ENCODE results near the gene ARHGEF12.
A peak's percentile ranks its signal among the peaks of the same experiment; 100 is the strongest.

The ARHGEF12 gene

DNA sequence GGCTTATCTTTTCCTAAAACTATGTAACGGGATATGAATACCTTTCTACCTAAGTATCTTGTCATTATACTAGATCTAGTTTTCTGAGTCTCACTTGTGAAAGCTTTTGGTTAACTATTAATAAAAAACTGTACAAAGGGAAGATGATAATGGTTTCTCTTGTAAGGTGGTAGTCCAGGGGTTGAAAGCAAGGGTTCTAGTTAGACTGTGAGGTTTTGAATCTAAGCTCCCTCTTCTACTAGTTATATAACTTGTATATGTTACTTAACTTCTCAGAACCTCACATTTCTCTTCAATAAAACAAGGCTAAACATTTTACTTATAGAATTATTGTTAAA is 54.3 kb downstream of the ARHGEF12 start:
- DNase-seq = no peak

GRCh38 chr11:120391292-120391691 is 55.1 kb downstream of the ARHGEF12 start:
- no peak for DNase-seq

GRCh38 chr11:120391854-120392253 is 55.6 kb downstream of the ARHGEF12 start:
- no peak for DNase-seq

GRCh38 chr11:120392314-120392713 is 56.1 kb downstream of the ARHGEF12 start:
- no peak for DNase-seq

GRCh38 chr11:120392793-120393192 is 56.6 kb downstream of the ARHGEF12 start:
- DNase-seq = no peak

DNA sequence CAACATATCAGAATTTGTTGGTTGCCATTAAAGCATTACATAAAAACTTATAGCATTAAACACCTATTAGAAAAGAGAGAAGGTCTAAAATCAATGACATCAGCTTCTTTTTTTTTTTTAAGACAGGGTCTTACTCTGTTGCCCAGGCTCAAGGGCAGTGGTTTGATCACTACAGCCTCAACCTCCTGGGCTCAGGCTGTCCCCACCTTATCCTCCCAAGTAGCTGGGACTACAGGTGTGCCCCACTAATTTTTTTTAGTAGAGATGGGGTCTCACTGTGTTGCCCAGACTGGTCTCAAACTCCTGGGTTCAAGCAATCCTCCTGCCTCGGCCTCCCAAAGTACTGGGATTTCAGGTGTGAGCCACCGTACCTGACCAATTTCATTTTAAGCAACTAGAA is 57.9 kb downstream of the ARHGEF12 start:
- DNase-seq = no peak

GRCh38 chr11:120395778-120396177 is 59.6 kb downstream of the ARHGEF12 start:
- DNase-seq = no peak

DNA sequence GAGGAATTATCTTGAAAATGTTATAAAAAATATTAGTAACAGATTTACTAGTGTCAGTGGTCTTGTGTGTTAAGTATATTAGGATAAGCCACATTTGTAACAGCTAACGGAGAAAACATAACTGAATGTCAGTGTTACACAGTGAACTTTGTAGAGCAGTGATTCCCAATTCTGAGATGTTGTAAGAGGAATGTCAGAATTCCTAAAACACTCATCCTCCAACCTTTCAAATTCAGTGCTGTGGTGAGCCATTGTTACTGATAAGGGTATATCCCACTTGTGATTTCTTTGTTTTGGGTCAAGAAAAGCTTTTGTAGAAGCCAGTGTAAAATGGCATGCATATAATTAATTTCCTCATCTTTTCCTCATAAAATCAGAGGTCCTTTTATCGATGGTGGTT is 61.9 kb downstream of the ARHGEF12 start:
- DNase-seq = no peak

DNA sequence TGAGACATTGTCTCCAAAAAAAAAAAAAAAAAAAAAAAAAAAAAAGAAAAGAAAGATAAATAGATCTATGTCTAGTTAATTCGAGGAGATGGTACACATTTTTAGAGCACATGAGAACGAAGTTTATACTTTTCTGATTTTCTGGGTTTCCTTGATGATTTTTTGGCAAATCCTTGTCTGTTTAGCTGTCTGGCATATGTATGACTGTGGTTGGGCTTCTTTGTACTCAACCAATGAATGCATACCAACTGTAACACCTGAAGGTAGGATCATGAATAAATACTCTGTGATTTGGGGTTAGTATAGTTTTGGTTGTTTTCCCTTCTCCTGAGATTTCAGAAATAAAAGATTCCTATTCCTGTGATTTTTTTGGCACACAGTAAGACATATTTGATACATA is 63.1 kb downstream of the ARHGEF12 start:
- DNase-seq = no peak

DNA sequence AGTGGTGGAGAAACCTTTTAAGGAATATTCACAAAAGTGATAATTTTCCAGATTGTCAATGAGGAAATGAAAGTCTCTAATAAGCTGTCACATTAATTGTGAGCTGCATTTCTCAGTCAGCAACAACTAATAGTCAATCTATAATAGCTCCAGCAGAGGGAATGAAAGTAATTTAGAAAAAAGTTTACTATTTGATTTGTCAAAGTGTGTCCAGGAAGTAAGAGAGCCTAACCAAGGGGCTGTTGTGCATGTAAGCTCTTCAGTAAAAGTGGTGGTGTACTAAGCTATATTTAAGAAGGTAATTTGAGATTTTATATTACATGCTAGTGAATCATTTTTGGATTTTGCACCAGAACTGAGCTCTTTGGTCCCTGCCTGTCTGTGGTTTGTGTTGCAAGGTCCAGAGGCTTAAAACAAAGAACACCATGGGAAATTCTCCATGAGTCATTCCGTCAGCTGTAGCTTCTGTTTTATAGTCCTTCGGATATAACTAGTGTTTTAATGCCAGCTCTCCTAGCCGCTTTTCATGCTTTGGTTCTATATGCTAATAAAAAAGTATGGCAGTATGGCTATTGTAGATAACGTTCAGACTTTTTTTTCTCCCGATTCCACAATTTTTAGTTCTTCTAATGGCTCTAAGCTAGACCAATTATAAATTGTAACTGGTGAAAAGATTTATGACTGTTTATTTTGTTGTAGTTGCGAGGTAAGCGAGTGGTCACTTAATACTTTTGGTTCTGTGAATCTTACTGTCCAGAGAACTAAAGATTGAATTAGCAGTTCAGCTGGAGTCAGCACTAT is 64.6 kb downstream of the ARHGEF12 start:
- no peak for DNase-seq

DNA sequence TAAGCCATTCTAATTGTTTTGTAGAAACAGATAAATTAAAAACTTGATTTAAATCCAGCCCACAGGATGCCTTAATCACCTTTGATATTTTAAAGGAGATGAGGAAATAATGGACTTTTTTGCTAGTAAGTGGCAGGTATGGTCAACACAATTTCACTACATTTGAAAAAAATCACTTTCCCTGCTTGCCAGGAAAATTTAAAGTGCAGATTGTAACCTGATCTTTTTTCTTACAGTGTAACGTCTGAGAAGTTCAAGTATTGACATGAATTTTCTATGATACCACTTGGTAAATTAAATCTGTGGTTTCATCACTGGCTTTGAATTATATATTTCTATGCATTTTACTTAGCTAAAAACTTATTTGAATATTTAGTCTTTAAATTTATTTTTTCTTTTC is 65.3 kb downstream of the ARHGEF12 start:
- DNase-seq = no peak

- DNase-seq = no peak
These were observed 67.8 kb downstream of the ARHGEF12 start for GRCh38 chr11:120403966-120404365.

DNA sequence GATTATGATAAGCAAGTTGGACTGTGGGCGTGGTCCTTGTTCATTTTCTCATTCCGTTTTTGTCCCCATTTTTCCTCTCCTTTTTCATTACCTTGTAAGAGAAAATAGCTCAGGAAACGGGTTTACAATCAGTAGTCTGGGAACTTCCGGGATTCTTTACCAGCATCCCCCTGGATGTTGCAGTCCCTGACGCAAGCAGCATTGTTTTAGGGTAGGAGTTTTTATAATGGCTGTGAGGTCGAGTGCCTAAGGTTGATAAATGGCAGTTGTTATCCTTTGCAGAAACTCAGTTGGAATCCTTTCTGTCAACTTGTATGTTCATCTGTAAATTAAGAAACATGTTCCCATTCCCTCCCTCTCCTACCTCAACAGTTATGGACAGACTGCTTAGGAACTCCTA is 68.3 kb downstream of the ARHGEF12 start:
- no peak for DNase-seq

DNA sequence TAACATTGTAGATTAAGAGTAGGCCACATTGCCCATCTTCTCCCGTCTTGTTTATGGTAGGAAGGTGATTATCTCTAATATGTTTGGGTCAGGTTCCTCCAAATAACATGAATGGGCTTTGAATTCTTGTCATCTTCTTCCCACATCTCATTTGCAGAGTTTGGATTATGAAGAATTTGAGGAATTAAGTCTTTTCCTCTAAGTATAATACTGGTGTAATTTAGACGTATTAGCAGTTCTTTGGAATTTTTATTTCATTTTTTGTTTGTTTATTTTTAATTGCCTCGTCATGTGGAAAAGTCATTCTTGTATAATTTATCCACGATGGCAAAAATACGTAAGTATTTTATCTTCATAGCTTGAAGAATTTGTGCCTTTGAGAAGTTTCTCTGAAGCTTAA is 73.4 kb downstream of the ARHGEF12 start:
- DNase-seq = no peak

- no peak for DNase-seq
These were observed 74.6 kb downstream of the ARHGEF12 start for GRCh38 chr11:120410622-120411380.

DNA sequence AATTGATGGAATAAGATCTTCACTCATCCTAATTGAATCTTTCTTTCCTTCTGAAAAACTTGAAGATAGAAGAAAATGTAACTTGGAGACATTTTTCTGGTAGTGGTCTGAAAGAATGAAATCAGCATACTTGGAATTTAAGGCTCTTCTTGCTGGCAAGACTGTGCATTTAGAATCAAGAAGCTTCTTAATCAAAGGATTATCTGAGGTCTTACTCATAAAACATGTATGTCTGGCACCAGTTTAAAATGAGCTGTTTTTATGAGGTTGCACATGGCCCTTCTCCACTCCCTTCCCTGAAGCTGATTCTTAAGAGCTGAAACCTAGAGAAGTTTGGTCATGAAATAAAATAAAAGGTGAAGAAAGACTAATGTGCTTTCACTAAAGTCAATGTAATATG is 77.3 kb downstream of the ARHGEF12 start:
- no peak for DNase-seq

GRCh38 chr11:120420572-120420971 is 84.4 kb downstream of the ARHGEF12 start:
- no peak for DNase-seq

- DNase-seq = no peak
These were observed 88.2 kb downstream of the ARHGEF12 start for GRCh38 chr11:120424185-120424969.

DNA sequence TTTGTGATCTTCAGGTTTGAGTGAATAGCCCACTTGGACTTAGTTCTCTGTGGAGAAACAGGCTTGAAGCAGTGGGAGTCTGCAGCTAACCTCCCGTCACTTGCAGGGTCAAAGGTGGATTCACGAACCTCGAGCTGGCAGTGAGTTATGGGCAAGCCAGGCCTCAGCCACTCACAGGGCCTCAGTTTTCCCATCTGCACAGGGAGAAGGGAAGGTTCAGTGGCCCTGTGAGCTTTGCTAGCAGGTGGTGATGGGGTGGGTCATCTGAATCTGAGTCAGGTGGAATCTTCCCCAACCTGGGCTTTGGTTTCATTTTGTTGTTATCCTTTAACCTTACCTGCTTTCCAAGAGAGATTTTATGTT is 88.7 kb downstream of the ARHGEF12 start:
- DNase-seq = no peak

DNA sequence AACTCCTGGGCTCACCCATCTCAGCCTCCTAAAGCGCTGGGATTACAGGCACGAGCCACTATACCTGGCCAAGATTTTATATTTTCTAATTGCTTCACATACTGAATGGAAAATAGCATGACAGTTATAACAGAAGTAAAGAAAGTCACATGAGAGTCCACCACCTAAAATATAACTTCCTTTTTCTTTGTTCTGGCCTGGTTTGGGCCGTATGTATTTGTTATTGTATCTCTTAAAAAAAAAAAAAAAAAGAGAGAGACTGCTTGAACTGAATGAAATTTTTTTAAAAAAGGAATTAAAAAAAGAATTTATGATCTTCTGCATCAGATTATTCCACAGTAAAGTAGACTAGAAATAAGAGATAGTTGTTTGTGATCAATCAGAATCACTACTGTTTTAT is 89.3 kb downstream of the ARHGEF12 start:
- DNase-seq = no peak

- no peak for DNase-seq
These were observed 93.9 kb downstream of the ARHGEF12 start for GRCh38 chr11:120430146-120430545.

DNA sequence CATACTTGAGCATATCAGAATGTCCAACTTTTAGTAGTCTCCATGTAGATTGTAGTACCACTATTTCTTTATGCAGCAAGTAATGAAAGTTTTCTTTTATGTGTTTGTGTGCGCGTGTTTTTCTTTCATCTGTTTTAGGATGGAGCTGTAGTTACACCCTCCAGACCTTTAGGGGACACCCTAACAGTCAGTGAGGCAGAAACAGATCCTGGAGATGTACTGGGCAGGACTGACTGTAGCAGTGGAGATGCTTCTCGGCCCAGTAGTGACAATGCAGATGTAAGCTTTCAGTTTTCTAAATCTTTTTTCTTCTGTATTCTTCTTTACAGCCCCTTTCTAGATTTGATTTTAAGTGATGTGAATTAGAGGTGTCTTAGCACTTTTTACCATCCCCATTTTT is 95.4 kb downstream of the ARHGEF12 start:
- DNase-seq = no peak

DNA sequence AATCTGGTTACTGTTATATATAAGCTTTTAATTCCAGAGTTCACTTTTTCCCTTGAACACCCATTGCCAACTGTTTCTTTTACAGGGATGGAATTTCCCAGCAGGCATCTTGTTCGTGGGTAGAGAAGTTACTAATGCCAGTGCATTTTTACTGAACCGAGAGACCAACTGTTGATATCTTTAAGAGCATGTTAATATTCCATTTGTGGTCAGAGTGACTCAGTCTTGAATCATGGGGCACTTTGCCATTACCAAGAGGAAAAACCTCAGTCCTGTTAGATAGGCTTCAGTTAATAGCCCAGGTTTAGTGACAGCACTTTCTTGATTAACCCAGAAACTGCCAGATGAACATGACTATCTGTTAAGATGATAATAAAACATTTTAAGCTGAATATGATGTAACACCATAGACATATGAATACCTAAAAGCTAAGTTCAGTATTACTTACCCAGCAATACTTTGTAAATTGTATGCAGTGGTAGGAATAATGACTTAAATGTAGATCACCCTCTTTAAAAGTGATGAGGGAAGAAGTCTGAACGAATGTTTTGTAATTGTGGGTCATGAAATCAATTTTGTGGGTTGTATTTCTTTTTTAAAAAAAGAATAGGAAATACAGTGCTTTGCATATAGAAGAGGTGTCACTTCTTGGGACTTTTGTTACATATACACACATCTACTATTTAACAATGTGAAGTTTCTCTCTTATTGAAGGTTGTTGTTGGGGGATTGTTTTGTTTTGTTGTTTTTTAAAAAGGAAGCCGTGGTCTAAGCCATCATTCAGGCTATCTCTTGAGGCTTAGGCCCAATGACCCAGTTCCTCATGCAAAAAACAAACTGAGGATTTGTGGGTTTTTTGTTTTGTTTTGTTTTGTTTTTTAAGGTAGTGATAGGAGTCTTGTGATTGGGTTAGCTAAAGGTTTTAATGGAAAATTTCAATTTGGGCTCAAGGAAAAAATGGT is 96.1 kb downstream of the ARHGEF12 start:
- DNase-seq = peak; percentile 6 to 39
